DMS53 treated with DMSO at 0.1 percent for 48 hours (cell line): ENCODE data around the gene NEURL1.

Experiments used
- DNase-seq: peaks from one replicate; lab custom pipeline; 2025; ENCODE audit not compliant: unreplicated experiment; lab: John Stamatoyannopoulos, UW

NEURL1 gene

GRCh38 chr10:103641326-103641725 lies 147.8 kb downstream of the NEURL1 start:
- no peak for DNase-seq
